Liver (tissue), 9 donors: Measurements from ENCODE around the gene ORC6. TPM values are rescaled to one million over a fixed set of nuclear protein-coding genes. Genes with fewer than 3 reads are reported as not detected.

Source experiments
- DNase-seq: peaks from one replicate; pipeline ENCODE4 v3.0.0-alpha.2; 2017; ENCODE audit warnings: low spot score
- H3K27ac ChIP-seq, 2 donors: one replicate each; pipeline ENCODE4 v1.7.0; 2013; ENCODE audit warnings: inconsistent platforms in 2 of 2, low read length in 2 of 2, control low read depth in 1 of 2, low read depth in 1 of 2, mild to moderate bottlenecking in 1 of 2
- H3K27me3 ChIP-seq, 4 donors: one replicate each; pipeline versions ENCODE4 v1.6.1 to v1.7.0; 2013; ENCODE audit warnings: low read length in 3 of 4, inconsistent platforms in 1 of 4, mild to moderate bottlenecking in 1 of 4, moderate library complexity in 1 of 4; ENCODE audit not compliant: control insufficient read depth in 4 of 4, insufficient read depth in 4 of 4
- H3K36me3 ChIP-seq, 4 donors: one replicate each; pipeline versions ENCODE4 v1.6.1 to v1.7.0; 2013; ENCODE audit warnings: low read length in 3 of 4, mild to moderate bottlenecking in 3 of 4, low read depth in 1 of 4, moderate library complexity in 1 of 4; ENCODE audit not compliant: control insufficient read depth in 4 of 4, insufficient read depth in 3 of 4
- H3K4me1 ChIP-seq, 4 donors: one replicate each; pipeline versions ENCODE4 v1.6.1 to v1.7.0; 2013; ENCODE audit warnings: low read length in 3 of 4, mild to moderate bottlenecking in 3 of 4, moderate library complexity in 1 of 4; ENCODE audit not compliant: control insufficient read depth in 4 of 4, insufficient read depth in 4 of 4
- H3K4me3 ChIP-seq, 3 donors: one replicate each; pipeline versions ENCODE4 v1.6.1 to v1.7.0; 2013; ENCODE audit warnings: low read length in 3 of 3, control low read depth in 1 of 3, low read depth in 1 of 3, mild to moderate bottlenecking in 1 of 3
- H3K9ac ChIP-seq, 2 donors: one replicate each; pipeline ENCODE4 v1.7.0; 2013; ENCODE audit warnings: low read length in 2 of 2, mild to moderate bottlenecking in 2 of 2, moderate library complexity in 2 of 2, control low read depth in 1 of 2, low read depth in 1 of 2
- H3K9me3 ChIP-seq, 4 donors: one replicate each; pipeline versions ENCODE4 v1.6.1 to v1.7.0; 2013; ENCODE audit warnings: low read length in 3 of 4; ENCODE audit not compliant: control insufficient read depth in 4 of 4
- EGR1 ChIP-seq, 2 donors: IDR thresholded peaks; 2 replicates each; pipeline ENCODE4 v1.6.1; 2016 to 2018; ENCODE audit warnings: antibody characterized with exemption in 2 of 2, low read depth in 2 of 2
- FOXA1 ChIP-seq: IDR thresholded peaks from 2 replicates; pipeline ENCODE4 v1.6.1; 2016; ENCODE audit warnings: antibody characterized with exemption
- FOXA2 ChIP-seq: IDR thresholded peaks from 2 replicates; pipeline ENCODE4 v1.6.1; 2016; ENCODE audit warnings: antibody characterized with exemption
- GABPA ChIP-seq, 2 donors: IDR thresholded peaks in 1 of 2; conservative IDR thresholded peaks in 1 of 2; 2 replicates each; pipeline ENCODE4 v1.6.1; 2016; ENCODE audit warnings: antibody characterized with exemption in 2 of 2, mild to moderate bottlenecking in 1 of 2, moderate library complexity in 1 of 2
- HNF4A ChIP-seq, 2 donors: conservative IDR thresholded peaks; 2 replicates each; pipeline ENCODE4 v1.6.1; 2016; ENCODE audit warnings: antibody characterized with exemption in 2 of 2, mild to moderate bottlenecking in 2 of 2
- HNF4G ChIP-seq: IDR thresholded peaks from 2 replicates; pipeline ENCODE4 v1.6.1; 2016; ENCODE audit warnings: antibody characterized with exemption
- JUND ChIP-seq, 2 donors: IDR thresholded peaks; 2 replicates each; pipeline ENCODE4 v1.6.1; 2016; ENCODE audit warnings: antibody characterized with exemption in 2 of 2
- NR2F2 ChIP-seq: IDR thresholded peaks from 2 replicates; pipeline ENCODE4 v1.6.1; 2016; ENCODE audit warnings: antibody characterized with exemption
- RXRA ChIP-seq, 2 donors: IDR thresholded peaks; 2 replicates each; pipeline ENCODE4 v1.6.1; 2017 to 2018; ENCODE audit warnings: antibody characterized with exemption in 2 of 2, mild to moderate bottlenecking in 1 of 2
- TAF1 ChIP-seq: conservative IDR thresholded peaks from 2 replicates; pipeline ENCODE4 v1.6.1; 2016; ENCODE audit warnings: antibody characterized with exemption, mild to moderate bottlenecking
- WGBS: extraction: QIAGEN DNeasy Blood & Tissue Kit; methylation state at CpG from one replicate; pipeline ENCODE4 v1.1.7; 2013; 5-methylcytosine and 5-hydroxymethylcytosine counted together
- polyA plus RNA-seq, 2 donors: library from polyadenylated mRNA; stranded (reverse) in 1 of 2; unstranded in 1 of 2; fragments of 200-250 nt in 1 of 2; fragments of >200 nt in 1 of 2; fragmentation: Nextera tagmentation in 1 of 2; extraction: Ambion mirVana in 1 of 2; gene quantifications; one replicate each; pipeline versions ENCODE4 v1.2.1 to v1.2.3, GENCODE V29; 2013 to 2015
- total RNA-seq, 2 donors: library from RNA; depleted of rRNA; stranded (reverse); fragments of >200 nt; gene quantifications; one replicate each; pipeline ENCODE4 v1.2.3, GENCODE V29; 2014
- TF ChIP-seq, protein P1 (sequence below): IDR thresholded peaks from 2 replicates; pipeline ENCODE4 v1.6.1; 2016; ENCODE audit warnings: antibody characterized with exemption
- TF ChIP-seq, protein P2 (sequence below): IDR thresholded peaks from 2 replicates; pipeline ENCODE4 v1.6.1; 2016; ENCODE audit warnings: antibody characterized with exemption, mild to moderate bottlenecking
- TF ChIP-seq, protein P3 (sequence below): IDR thresholded peaks from 2 replicates; pipeline ENCODE4 v1.6.1; 2016; ENCODE audit warnings: antibody characterized with exemption
- TF ChIP-seq, protein P4 (sequence below): IDR thresholded peaks from 2 replicates; pipeline ENCODE4 v1.6.1; 2016; ENCODE audit warnings: antibody characterized with exemption
- donor health status: healthy.
- donor health status: healthy.
- donor health status: healthy.
- donor health status: healthy.
- donor health status: healthy.

The ORC6 gene
- total and polyA plus RNA-seq, 4 donors, result 0.56 to 16.8 (median 0.98) TPM

DNA sequence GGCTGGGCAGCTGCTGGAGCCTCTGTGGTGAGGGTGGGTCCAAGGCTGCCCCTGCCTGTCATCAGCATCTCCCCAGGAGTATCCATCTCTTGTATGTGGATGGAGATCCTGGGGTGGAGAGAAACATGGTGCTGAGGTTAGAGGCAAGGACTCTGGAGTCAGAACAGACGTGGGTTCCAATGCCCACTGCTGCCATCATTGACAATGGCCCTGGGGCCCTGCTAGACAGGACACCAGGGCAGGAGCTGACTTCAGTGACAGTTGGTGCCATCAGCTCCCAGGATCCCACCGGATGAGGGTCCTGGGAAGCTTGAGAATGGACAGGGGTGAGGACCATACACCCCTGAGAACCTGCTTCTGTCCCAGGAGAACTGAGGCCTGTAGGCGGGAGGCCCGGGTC lies 43.1 kb downstream of the ORC6 start:
- TF ChIP-seq TAF1 (no peak), EGR1 (IDR thresholded peaks at IDR 0.05; ENCODE audit: low read depth in 2 of 2) (no peak), RXRA (IDR thresholded peaks at IDR 0.05) (no peak), HNF4G (no peak), FOXA2 (no peak), FOXA1 (no peak), GABPA (IDR thresholded peaks at IDR 0.05 in 1 of 2, conservative IDR thresholded peaks at IDR 0.05 in 1 of 2) (no peak), HNF4A (conservative IDR thresholded peaks at IDR 0.05) (no peak), NR2F2 (no peak)
- TF ChIP-seq, protein P1, sequence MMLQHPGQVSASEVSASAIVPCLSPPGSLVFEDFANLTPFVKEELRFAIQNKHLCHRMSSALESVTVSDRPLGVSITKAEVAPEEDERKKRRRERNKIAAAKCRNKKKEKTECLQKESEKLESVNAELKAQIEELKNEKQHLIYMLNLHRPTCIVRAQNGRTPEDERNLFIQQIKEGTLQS, result no peak
- TF ChIP-seq, protein P2, sequence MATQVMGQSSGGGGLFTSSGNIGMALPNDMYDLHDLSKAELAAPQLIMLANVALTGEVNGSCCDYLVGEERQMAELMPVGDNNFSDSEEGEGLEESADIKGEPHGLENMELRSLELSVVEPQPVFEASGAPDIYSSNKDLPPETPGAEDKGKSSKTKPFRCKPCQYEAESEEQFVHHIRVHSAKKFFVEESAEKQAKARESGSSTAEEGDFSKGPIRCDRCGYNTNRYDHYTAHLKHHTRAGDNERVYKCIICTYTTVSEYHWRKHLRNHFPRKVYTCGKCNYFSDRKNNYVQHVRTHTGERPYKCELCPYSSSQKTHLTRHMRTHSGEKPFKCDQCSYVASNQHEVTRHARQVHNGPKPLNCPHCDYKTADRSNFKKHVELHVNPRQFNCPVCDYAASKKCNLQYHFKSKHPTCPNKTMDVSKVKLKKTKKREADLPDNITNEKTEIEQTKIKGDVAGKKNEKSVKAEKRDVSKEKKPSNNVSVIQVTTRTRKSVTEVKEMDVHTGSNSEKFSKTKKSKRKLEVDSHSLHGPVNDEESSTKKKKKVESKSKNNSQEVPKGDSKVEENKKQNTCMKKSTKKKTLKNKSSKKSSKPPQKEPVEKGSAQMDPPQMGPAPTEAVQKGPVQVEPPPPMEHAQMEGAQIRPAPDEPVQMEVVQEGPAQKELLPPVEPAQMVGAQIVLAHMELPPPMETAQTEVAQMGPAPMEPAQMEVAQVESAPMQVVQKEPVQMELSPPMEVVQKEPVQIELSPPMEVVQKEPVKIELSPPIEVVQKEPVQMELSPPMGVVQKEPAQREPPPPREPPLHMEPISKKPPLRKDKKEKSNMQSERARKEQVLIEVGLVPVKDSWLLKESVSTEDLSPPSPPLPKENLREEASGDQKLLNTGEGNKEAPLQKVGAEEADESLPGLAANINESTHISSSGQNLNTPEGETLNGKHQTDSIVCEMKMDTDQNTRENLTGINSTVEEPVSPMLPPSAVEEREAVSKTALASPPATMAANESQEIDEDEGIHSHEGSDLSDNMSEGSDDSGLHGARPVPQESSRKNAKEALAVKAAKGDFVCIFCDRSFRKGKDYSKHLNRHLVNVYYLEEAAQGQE, result no peak
- H3K36me3 ChIP-seq, result no peaks in the 10 kb centered on the region

DNA sequence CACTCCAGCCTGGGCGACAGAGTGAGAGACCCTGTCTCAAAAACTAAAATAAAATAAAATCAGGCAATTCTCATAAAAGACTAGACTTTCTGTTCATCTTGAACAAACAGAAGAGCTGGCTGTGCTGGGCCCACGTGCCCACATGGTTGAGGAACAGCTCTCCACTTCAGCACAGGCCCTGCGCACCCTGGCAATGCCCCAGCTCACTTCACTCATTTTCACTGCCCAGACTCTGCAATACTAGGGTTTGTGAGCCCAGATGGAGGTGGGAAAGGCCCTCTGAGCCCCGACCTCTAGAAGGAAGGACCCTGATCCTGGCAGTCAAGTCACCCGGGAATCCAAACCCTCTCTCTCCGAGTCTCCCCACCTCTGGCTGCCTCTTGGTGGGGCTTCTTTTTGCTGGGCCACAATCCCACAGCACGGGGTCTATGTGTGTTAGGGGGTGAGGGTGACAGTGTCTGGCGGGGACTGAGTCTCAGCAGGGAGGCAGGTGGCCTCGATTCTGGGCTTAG lies 43.9 kb downstream of the ORC6 start:
- Histone ChIP-seq H3K27me3 (no peaks in the 10 kb centered on the region), H3K27ac (no peak overlapping the region), H3K4me3 (no peak overlapping the region), H3K9me3 (no peaks in the 10 kb centered on the region), H3K36me3 (no peaks in the 10 kb centered on the region), H3K9ac (no peak overlapping the region), H3K4me1 (no peaks in the 10 kb centered on the region)
- TF ChIP-seq, protein P3, sequence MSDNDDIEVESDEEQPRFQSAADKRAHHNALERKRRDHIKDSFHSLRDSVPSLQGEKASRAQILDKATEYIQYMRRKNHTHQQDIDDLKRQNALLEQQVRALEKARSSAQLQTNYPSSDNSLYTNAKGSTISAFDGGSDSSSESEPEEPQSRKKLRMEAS, result no peak
- TF ChIP-seq EGR1 (IDR thresholded peaks at IDR 0.05; ENCODE audit: low read depth in 2 of 2), result no peak
- TF ChIP-seq GABPA (IDR thresholded peaks at IDR 0.05 in 1 of 2, conservative IDR thresholded peaks at IDR 0.05 in 1 of 2), result no peak
- TF ChIP-seq JUND (IDR thresholded peaks at IDR 0.05), result no peak
- no peak for DNase-seq
- 85% methylated on average over 9 of the region's 9 CpGs for WGBS

More for the DNA sequence above, 43.1 kb downstream of the ORC6 start:
- H3K9ac ChIP-seq, result no peak overlapping the region
- no peak for DNase-seq
- no peak overlapping the region for H3K27ac ChIP-seq
- H3K27me3 ChIP-seq, result no peaks in the 10 kb centered on the region
- H3K4me3 ChIP-seq, result no peak overlapping the region
- H3K4me1 ChIP-seq, result no peaks in the 10 kb centered on the region
- 92% methylated on average over 4 of the region's 4 CpGs for WGBS
- no peaks in the 10 kb centered on the region for H3K9me3 ChIP-seq

DNA sequence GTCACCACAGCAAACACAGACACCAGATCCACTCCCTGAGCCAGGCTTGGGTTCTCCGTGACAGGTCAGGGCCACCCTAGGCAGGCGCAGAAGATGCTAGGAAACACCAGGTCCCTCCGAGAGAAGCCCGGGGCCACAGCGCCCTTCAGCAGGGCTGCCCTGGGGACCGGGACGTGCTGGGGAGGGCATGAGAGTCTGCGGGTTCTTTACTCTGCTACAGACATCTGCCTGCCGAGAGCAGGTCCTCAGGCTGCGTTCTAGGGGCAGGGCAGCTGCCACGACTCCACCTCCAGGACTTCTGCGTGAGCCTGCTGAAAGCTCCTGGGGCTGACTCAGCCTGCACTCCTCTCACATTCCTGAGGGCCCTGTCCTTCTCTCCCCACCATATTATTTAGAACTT lies 47.2 kb downstream of the ORC6 start:
- 86% methylated on average over 12 of the region's 12 CpGs for WGBS
- Histone ChIP-seq H3K27me3 (no peaks in the 10 kb centered on the region), H3K9ac (no peak overlapping the region), H3K4me3 (no peak overlapping the region), H3K4me1 (no peaks in the 10 kb centered on the region), H3K36me3 (no peaks in the 10 kb centered on the region), H3K27ac (no peak overlapping the region), H3K9me3 (no peaks in the 10 kb centered on the region)
- DNase-seq, result no peak
- no peak for TF ChIP-seq GABPA (IDR thresholded peaks at IDR 0.05 in 1 of 2, conservative IDR thresholded peaks at IDR 0.05 in 1 of 2)
- TF ChIP-seq, protein P2, result no peak
- TF ChIP-seq, protein P1, result no peak
- TF ChIP-seq, protein P4, sequence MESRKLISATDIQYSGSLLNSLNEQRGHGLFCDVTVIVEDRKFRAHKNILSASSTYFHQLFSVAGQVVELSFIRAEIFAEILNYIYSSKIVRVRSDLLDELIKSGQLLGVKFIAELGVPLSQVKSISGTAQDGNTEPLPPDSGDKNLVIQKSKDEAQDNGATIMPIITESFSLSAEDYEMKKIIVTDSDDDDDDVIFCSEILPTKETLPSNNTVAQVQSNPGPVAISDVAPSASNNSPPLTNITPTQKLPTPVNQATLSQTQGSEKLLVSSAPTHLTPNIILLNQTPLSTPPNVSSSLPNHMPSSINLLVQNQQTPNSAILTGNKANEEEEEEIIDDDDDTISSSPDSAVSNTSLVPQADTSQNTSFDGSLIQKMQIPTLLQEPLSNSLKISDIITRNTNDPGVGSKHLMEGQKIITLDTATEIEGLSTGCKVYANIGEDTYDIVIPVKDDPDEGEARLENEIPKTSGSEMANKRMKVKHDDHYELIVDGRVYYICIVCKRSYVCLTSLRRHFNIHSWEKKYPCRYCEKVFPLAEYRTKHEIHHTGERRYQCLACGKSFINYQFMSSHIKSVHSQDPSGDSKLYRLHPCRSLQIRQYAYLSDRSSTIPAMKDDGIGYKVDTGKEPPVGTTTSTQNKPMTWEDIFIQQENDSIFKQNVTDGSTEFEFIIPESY, result no peak
- no peak for TF ChIP-seq HNF4G
- TF ChIP-seq, protein P3, result no peak
